Duodenal mucosa (tissue), 2 donors: ENCODE results near the gene TMC5.

Experiments used
- H3K27ac ChIP-seq: one replicate; pipeline ENCODE4 v1.7.0; 2013; ENCODE audit warnings: low read depth, low read length
- H3K27me3 ChIP-seq, 2 donors: one replicate each; pipeline ENCODE4 v1.7.0; 2013; ENCODE audit warnings: low read length in 2 of 2, control low read depth in 1 of 2; ENCODE audit not compliant: insufficient read depth in 2 of 2, control insufficient read depth in 1 of 2
- H3K36me3 ChIP-seq, 2 donors: one replicate each; pipeline ENCODE4 v1.7.0; 2013; ENCODE audit warnings: low read length in 2 of 2, control low read depth in 1 of 2; ENCODE audit not compliant: insufficient read depth in 2 of 2, control insufficient read depth in 1 of 2
- H3K4me1 ChIP-seq, 2 donors: one replicate each; pipeline ENCODE4 v1.7.0; 2013; ENCODE audit warnings: low read length in 2 of 2, control low read depth in 1 of 2; ENCODE audit not compliant: insufficient read depth in 2 of 2, control insufficient read depth in 1 of 2
- H3K4me3 ChIP-seq, 2 donors: one replicate each; pipeline ENCODE4 v1.7.0; 2013; ENCODE audit warnings: low read length in 2 of 2, low read depth in 1 of 2
- H3K9ac ChIP-seq, 2 donors: one replicate each; pipeline ENCODE4 v1.7.0; 2013; ENCODE audit warnings: low read length in 2 of 2, low read depth in 1 of 2
- H3K9me3 ChIP-seq, 2 donors: one replicate each; pipeline ENCODE4 v1.7.0; 2013; ENCODE audit warnings: low read length in 2 of 2, control low read depth in 1 of 2; ENCODE audit not compliant: control insufficient read depth in 1 of 2

Gene TMC5

DNA sequence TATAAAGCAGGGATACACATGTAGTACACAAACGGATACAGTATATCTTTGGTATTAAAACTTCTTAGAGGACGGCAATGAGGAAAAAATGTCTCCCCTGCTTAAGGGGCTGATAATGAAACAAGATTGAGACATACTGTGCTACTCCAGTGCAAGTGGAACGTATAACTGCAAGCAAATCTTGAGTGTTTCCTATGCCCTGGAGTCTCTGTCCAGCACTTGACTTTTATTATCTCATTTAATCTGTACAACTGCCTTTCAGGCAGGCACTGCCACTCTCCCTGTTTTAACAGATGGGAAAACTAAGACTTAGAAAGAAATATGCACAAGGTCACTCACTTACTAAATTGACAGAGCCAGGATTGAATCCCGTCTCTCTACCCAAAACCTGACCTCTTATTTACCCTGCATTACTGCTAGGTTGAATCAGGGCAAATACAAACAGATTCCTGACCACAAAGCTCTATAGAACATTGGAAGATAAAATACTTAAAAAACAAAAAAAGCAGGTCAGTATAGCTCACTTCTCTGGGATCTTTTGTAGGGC is 28.7 kb downstream of the TMC5 start:
- no peak overlapping the region for H3K27ac ChIP-seq
- no peak overlapping the region for H3K9ac ChIP-seq
- H3K4me3 ChIP-seq, result no peak overlapping the region
- no peaks in the 10 kb centered on the region for H3K27me3 ChIP-seq
- no peaks in the 10 kb centered on the region for H3K9me3 ChIP-seq
- peaks cover 30 to 69% of the 10 kb centered on the region in 2 donors for H3K36me3 ChIP-seq
- no peaks in the 10 kb centered on the region for H3K4me1 ChIP-seq

DNA sequence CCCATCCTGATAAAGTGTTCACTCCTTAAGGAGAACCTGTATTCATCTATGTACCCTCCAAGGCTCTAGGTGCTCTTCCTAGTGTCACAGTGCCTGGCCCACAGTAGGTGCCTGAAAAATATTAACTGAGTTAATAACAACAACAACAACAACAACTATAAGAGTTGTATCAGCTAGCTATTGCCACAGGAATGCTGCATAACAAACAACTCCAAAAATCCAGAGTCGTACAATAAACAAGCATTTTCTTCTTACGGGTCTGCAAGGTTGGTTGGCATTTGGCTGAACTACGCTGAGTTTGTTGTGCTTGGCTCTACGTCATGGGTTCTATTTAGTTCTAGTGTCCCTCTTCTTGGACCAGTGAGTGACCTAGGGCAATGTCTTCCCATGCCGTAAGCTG is 29.2 kb downstream of the TMC5 start:
- Histone ChIP-seq H3K4me3 (no peak overlapping the region), H3K9ac (no peak overlapping the region), H3K27ac (no peak overlapping the region), H3K36me3 (peaks cover 30 to 69% of the 10 kb centered on the region in 2 donors), H3K27me3 (no peaks in the 10 kb centered on the region), H3K4me1 (no peaks in the 10 kb centered on the region), H3K9me3 (no peaks in the 10 kb centered on the region)

DNA sequence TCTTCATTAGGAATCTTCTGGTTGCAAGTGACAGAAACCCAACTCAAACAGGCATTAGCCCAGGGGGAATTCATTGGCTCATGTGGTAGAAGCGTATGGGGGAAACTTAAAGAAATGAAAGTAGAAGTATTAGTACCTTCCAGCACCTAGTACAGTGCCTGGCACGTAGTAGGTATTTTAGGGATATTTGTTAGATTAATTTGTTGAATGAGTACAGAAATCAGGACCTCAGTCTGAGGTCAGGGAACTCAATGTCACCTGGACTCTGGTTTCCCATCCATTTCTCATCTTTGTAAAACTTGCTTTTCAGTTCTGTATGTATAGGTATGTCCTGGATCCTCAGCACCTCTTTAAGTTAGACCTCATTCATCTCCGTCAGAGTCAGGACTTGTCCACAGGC is 32.5 kb downstream of the TMC5 start:
- Histone ChIP-seq H3K36me3 (peaks cover 14 to 60% of the 10 kb centered on the region in 2 donors), H3K27ac (no peak overlapping the region), H3K9ac (no peak overlapping the region), H3K4me3 (no peak overlapping the region), H3K9me3 (no peaks in the 10 kb centered on the region), H3K4me1 (no peaks in the 10 kb centered on the region), H3K27me3 (no peaks in the 10 kb centered on the region)

DNA sequence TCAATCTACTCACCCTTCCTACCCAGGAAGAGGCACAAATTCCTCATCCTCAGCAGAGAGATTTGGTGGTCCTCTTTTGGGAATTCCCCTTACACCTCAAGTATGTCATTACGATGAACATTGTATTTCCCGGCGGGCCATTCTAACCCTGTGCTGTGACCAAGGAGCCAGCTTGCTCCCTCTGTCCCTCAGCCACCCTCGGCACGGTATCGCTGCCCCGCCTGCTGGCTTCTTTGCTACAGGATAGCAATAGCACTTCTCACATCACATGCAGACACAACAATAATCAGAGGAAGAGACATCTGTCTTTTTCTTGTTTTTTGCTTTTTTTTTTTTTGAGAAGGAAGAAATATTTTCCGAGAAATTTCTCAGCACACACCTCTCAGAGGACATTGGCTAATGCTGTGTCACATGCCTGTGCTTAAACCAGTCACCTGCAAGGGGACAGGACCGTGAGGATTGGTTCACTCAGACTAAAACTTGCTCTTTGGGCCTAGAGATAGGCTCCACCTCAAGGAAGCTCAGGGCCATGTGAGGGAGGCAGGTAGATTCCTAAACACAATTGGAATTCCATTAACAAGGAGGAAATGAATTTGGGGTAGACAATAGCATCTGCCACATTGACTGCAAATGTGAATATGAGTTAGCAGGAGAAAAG is 41.2 kb downstream of the TMC5 start:
- Histone ChIP-seq H3K9ac (no peak overlapping the region), H3K4me1 (no peaks in the 10 kb centered on the region), H3K36me3 (peaks cover 23 to 50% of the 10 kb centered on the region in 2 donors), H3K27me3 (no peaks in the 10 kb centered on the region), H3K9me3 (no peaks in the 10 kb centered on the region), H3K4me3 (no peak overlapping the region), H3K27ac (no peak overlapping the region)

DNA sequence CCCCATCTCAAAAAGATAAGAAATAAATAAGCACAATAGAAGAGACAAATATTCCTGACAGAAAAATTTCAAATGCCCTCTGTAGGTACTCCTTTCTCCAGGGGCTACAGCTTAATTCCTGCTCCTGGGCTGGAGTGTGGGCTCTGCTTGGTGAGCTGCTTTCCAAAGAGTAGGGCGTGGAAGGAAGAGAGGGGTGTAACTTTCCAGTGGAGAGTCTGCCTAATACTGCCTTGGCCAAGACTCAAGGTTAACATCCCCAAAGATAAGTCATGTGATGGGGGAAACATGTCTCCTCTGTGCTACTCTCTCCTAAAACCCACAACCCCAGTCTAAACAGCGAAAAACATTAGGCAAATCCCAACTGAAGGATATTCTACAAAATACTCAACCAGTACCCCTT is 42.7 kb downstream of the TMC5 start:
- Histone ChIP-seq H3K9me3 (no peaks in the 10 kb centered on the region), H3K4me1 (no peaks in the 10 kb centered on the region), H3K4me3 (no peak overlapping the region), H3K27me3 (no peaks in the 10 kb centered on the region), H3K9ac (no peak overlapping the region), H3K27ac (no peak overlapping the region), H3K36me3 (peaks cover 24 to 49% of the 10 kb centered on the region in 2 donors)

DNA sequence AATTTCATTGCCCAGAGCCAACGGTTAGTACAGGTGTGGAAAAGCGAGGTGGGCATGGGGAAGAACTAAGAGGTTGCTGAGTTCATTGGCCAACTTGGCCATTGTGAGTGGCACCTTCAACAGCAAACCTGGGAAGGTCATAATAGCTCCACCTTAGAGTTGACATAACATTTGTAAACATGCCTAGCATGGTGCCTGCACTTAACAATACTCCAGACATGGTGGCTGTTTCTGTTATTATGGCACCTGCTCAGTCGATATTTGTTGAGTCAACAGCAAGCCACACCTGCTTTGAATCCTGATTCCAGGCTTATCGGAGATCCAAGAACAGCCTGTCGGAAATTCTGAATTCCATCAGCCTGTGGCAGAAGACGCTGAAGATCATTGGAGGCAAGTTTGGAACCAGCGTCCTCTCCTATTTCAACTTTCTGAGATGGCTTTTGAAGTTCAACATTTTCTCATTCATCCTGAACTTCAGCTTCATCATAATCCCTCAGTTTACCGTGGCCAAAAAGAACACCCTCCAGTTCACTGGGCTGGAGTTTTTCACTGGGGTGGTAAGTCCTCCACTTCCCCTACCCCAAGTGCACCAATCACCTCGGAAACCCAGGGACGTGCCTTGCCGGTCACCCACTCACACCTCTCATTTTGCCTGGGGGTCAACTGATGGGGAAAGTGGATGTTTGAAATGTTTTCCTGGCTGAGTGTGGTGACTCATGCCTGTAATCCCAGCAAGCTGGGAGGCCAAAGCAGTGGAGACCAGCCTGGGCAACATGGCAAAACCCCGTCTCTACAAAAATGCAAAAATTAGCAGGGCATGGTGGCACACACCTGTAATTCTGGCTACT is 46.0 kb downstream of the TMC5 start:
- H3K36me3 ChIP-seq, result peaks cover 21 to 60% of the 10 kb centered on the region in 2 donors
- H3K27ac ChIP-seq, result no peak overlapping the region
- no peaks in the 10 kb centered on the region for H3K9me3 ChIP-seq

DNA sequence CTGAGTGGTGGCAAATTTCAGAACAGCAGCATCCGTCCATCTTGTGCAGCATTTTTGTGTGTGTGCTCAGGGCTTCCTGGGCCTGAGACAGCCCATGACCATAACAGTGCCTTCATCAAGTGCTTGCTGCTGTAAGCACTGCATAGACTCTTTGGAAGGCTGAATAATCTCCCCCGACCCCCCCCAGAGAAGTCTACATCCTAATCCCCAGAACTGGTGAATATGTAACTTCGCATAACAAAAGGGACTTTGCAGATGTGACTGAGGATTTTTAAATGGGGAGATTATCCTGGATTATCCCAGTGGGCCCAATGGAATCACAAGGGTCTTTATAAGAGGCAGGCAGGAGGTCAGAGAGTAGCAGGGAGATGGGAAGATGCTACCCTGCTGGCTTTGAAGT is 50.6 kb downstream of the TMC5 start:
- Histone ChIP-seq H3K36me3 (peaks cover 25 to 59% of the 10 kb centered on the region in 2 donors), H3K27ac (no peak overlapping the region), H3K27me3 (no peaks in the 10 kb centered on the region), H3K4me3 (no peak overlapping the region), H3K9me3 (no peaks in the 10 kb centered on the region), H3K9ac (no peak overlapping the region), H3K4me1 (no peaks in the 10 kb centered on the region)

More for the DNA sequence above, 46.0 kb downstream of the TMC5 start:
- H3K4me3 ChIP-seq, result no peak overlapping the region
- no peaks in the 10 kb centered on the region for H3K27me3 ChIP-seq
- H3K9ac ChIP-seq, result no peak overlapping the region
- H3K4me1 ChIP-seq, result no peaks in the 10 kb centered on the region

DNA sequence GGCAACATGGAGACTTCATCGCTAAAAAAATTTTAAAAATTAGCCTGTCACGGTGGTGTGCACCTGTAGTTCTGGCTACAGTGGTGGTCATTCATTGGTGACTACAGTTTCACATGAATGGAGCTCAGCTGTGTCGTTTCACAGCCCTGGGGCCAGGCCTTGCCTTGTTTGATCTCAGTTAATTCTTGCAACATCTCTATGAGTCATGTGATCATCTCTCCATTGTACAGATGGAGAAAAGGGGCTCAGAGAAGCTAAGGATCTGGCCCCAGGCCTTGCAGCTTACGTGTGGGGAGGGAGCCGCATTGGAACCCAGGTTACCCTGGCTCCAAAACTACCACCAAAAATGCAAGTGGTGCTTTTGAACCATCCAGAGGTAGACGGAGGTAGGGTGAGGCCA is 54.8 kb downstream of the TMC5 start:
- H3K36me3 ChIP-seq, result peaks cover 21 to 61% of the 10 kb centered on the region in 2 donors
- H3K4me1 ChIP-seq, result no peaks in the 10 kb centered on the region
- H3K9me3 ChIP-seq, result no peaks in the 10 kb centered on the region
- no peaks in the 10 kb centered on the region for H3K27me3 ChIP-seq
- H3K4me3 ChIP-seq, result no peak overlapping the region
- no peak overlapping the region for H3K9ac ChIP-seq
- H3K27ac ChIP-seq, result no peak overlapping the region

DNA sequence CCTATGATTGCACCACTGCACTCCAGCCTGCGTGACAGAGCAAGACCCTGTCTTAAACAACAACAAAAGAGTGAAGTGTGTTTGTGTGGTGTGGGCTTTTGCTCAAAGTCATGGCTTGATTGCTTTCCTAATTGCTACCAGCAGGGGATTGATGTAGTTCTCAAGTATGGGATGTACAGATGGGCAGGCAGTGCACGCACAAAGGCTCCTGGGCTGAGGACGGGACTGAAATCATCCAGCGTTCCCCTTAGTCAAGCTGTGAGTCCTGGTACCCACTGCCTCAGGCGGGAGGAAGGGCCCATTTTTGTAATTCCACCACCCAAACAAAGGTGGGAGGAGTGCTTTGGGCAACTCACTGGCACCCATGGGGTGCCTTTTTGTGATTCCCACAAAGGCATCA is 56.9 kb downstream of the TMC5 start:
- peaks cover 25 to 66% of the 10 kb centered on the region in 2 donors for H3K36me3 ChIP-seq
- no peak overlapping the region for H3K4me3 ChIP-seq
- H3K4me1 ChIP-seq, result no peaks in the 10 kb centered on the region
- no peaks in the 10 kb centered on the region for H3K9me3 ChIP-seq
- no peak overlapping the region for H3K27ac ChIP-seq
- no peak overlapping the region for H3K9ac ChIP-seq
- no peaks in the 10 kb centered on the region for H3K27me3 ChIP-seq

DNA sequence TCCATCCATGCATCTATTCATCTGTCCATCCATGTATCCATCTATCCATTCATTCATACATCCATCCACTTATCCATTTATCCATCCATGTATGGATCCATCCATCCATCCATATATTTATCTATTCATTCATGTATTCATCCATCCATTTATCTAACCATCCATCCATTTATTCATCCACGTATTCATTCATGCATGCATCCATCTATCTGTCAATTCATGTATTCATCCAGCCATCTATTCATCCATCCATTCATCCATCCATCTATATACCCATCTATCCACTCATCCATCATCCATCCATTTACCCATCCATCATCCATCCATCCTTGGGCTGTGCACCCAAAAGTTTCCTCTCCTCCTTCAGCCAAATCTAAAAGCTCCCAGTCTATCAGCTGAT is 60.8 kb downstream of the TMC5 start:
- Histone ChIP-seq H3K4me3 (no peak overlapping the region), H3K9ac (no peak overlapping the region), H3K4me1 (no peaks in the 10 kb centered on the region), H3K27me3 (no peaks in the 10 kb centered on the region), H3K27ac (no peak overlapping the region), H3K36me3 (peaks cover 22 to 64% of the 10 kb centered on the region in 2 donors), H3K9me3 (no peaks in the 10 kb centered on the region)
